Liver (tissue), 3 donors: ENCODE data around the gene GPR31.

ENCODE experiments used
- ATF3 ChIP-seq: IDR thresholded peaks from 2 replicates; pipeline ENCODE4 v1.6.1; 2016; ENCODE audit warnings: antibody characterized with exemption
- CTCF ChIP-seq: fragments of 150-350 bp; IDR thresholded peaks from 2 replicates; pipeline ENCODE4 v1.5.1; 2017; ENCODE audit warnings: improper control_type of control experiment, low read depth, low read length; ENCODE audit not compliant: missing input control
- HNF4A ChIP-seq, 2 donors: conservative IDR thresholded peaks; 2 replicates each; pipeline ENCODE4 v1.6.1; 2016; ENCODE audit warnings: antibody characterized with exemption in 2 of 2, mild to moderate bottlenecking in 2 of 2
- HNF4G ChIP-seq: IDR thresholded peaks from 2 replicates; pipeline ENCODE4 v1.6.1; 2016; ENCODE audit warnings: antibody characterized with exemption
- JUND ChIP-seq, 2 donors: IDR thresholded peaks; 2 replicates each; pipeline ENCODE4 v1.6.1; 2016; ENCODE audit warnings: antibody characterized with exemption in 2 of 2
- MAX ChIP-seq: IDR thresholded peaks from 2 replicates; pipeline ENCODE4 v1.6.1; 2016; ENCODE audit warnings: antibody characterized with exemption
- RAD21 ChIP-seq, 2 donors: IDR thresholded peaks; 2 replicates each; pipeline ENCODE4 v1.6.1; 2016; ENCODE audit warnings: antibody characterized with exemption in 2 of 2, mild to moderate bottlenecking in 2 of 2
- REST ChIP-seq: IDR thresholded peaks from 2 replicates; pipeline ENCODE4 v1.6.1; 2016; ENCODE audit warnings: antibody characterized with exemption, mild to moderate bottlenecking
- TAF1 ChIP-seq: conservative IDR thresholded peaks from 2 replicates; pipeline ENCODE4 v1.6.1; 2016; ENCODE audit warnings: antibody characterized with exemption, mild to moderate bottlenecking
- donor health status: healthy.
- donor health status: healthy.

- TF ChIP-seq CTCF (no peak), REST (no peak), HNF4G (no peak), RAD21 (IDR thresholded peaks at IDR 0.05) (no peak), HNF4A (conservative IDR thresholded peaks at IDR 0.05) (no peak), MAX (no peak), ATF3 (no peak), JUND (IDR thresholded peaks at IDR 0.05) (no peak), TAF1 (no peak)
Observed at GRCh38 chr6:167154895-167155294, 2.9 kb downstream of the GPR31 start.
